OCI-LY1 (cell line): ENCODE data around the gene VIT.

Source experiments
- CTCF ChIP-seq: fragments of 200-600 bp; sonication (generic), shearing (Covaris generic); IDR thresholded peaks from 2 replicates; pipeline ENCODE4 v1.5.1; 2017; ENCODE audit warnings: mild to moderate bottlenecking, antibody characterized with exemption, low read length, moderate library complexity, mixed read lengths
- EZH2 ChIP-seq: fragments of 200-600 bp; sonication (generic), shearing (Covaris generic); IDR thresholded peaks from 2 replicates; pipeline ENCODE4 v1.8.0; 2017; ENCODE audit warnings: borderline replicate concordance, mixed run types, mild to moderate bottlenecking, antibody characterized with exemption, low read length, moderate library complexity, mixed read lengths

DNA sequence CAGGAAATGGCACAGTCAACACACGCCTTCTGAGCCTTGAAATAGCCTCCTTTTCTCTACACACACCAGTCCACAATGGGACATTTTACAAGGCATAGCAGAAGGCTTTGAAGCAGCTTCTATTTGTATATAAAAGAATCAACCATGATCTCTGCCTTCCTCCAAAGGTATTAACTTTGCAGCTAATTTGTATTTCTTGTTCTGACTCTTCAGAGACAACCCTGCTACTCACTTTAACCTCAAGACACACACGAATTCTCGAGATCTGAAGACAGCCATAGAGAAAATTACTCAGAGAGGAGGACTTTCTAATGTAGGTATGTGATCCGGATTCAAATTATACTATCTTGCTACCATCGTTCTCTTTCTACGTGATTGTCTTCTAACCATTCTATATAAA is 104.6 kb downstream of the VIT start:
- TF ChIP-seq CTCF = no peak
- TF ChIP-seq EZH2 = no peak
